ENCODE results near the gene TFCP2L1.

The TFCP2L1 gene

DNA sequence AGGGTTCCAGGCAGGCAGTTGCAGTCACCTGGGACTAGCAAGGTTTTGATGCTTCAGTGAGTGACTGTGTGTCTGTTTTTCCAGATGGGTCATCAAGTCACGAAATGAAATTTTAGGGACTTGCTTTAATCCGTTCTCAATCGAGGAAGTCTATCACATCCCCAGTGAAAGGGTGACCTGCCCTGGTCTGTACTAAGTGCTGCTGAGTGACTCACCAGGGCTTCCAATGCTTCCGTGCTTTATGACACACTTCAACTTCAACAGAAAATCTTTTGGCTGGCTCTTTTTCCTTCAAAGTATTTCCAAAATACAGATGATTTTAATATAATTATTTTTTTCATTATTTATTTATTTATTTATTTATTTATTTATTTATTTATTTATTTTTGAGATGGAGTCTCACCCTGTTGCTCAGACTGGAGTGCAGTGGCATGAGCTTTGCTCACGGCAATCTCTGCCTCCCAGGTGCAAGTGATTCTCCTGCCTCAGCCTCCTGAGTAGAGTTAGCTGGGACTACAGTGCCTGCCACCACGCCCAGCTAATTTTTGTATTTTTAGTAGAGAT is 18.4 kb downstream of the TFCP2L1 start:
- H3K36me3 ChIP-seq (ENCODE audit: insufficient read depth, low read length) = no peaks in the 10 kb centered on the region
- H3K27ac ChIP-seq = no peak overlapping the region
- no peak for TF ChIP-seq FOXP2 (optimal IDR thresholded peaks at IDR 0.05; ENCODE audit: control extremely low read depth, extremely low read length, insufficient read depth)
- no peak for TF ChIP-seq POLR2AphosphoS5 (IDR thresholded peaks at IDR 0.05; ENCODE audit: borderline replicate concordance, low read depth, low read length)
- no peak for TF ChIP-seq EZH2 (IDR thresholded peaks at IDR 0.05)
- no peaks in the 10 kb centered on the region for H3K9me3 ChIP-seq (ENCODE audit: low read depth, low read length)
- no peak overlapping the region for H3K4me3 ChIP-seq
- H3K9ac ChIP-seq (ENCODE audit: insufficient read length) = no peak overlapping the region
- no peak for DNase-seq (ENCODE audit: low read depth, low spot score)

DNA sequence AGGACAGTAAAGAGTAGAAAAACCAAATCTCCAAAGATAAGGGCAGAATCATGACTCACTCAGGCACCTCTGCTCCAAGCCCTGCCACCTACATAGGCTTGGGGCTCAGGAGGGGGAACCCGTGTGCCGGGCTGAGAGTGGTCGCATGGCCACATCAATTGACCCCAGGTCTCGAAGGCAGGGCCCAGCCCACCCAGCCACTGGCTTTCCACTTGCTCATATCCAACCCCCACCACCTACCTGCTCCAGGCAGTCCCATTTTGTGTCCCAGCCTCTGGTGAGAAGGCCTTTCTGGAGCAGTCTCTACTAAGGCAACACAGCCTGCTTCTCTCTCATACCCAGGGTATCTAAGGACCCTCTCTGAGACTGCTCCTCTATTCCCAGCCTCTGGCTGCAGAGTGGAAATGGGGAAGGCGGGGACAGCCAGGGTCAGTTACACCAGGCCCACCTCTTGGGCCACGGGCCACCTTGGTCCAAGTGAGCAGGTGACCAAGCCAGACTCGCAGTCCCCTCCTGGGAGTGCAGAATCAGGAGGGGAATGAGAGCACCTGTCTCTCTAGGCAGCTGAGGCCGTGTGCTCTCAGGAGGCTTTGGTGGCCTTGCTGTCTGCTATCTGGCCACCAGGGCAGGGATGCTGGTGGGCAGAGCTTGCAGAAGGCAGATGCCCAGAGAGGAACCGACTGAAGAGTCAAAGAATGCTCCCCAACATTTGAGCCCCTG is 20.8 kb downstream of the TFCP2L1 start:
- no peak for DNase-seq (ENCODE audit: low read depth, low spot score)
- Histone ChIP-seq H3K4me3 (no peak overlapping the region), H3K27ac (no peak overlapping the region), H3K9ac (ENCODE audit: insufficient read length) (no peak overlapping the region), H3K9me3 (ENCODE audit: low read depth, low read length) (no peaks in the 10 kb centered on the region), H3K36me3 (ENCODE audit: insufficient read depth, low read length) (no peaks in the 10 kb centered on the region)
- TF ChIP-seq FOXP2 (optimal IDR thresholded peaks at IDR 0.05; ENCODE audit: control extremely low read depth, extremely low read length, insufficient read depth) = no peak
- no peak for TF ChIP-seq POLR2AphosphoS5 (IDR thresholded peaks at IDR 0.05; ENCODE audit: borderline replicate concordance, low read depth, low read length)
- no peak for TF ChIP-seq EZH2 (IDR thresholded peaks at IDR 0.05)

DNA sequence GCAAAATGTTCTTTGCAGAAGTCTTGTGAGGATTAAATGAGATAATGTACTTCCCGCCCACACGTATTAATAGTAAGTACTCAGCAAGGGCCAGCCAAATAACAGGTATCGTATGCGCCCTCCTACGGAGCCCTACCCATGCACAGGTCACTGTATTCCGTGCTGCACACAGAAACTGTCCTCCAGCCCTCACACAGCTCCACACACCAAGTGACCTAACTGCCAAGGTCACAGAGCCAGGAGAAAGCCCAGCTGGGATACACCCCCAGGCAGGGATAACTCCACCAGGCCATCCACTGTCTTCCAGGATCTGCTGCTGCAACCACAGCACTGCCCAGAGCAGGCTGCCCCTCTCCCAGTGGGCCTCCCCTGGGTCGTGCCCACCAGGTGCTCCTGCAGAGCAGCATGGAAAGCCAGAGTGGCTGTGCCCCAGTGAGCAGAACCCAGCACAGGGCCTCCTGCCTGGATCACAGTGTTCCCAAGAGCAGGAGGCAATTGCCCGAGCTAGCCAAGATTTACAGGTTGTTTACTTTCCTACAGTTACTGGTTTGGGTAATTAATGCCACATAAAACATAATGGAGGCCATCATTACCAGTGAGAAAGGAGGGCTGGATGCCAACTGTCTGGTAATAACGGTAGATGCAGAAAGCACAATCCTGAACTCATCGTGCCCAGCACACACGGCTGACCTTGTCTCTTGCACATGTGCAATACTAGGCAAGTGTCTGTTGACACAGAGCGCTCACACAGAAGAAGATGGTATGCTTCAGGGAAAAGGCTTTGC is 24.4 kb downstream of the TFCP2L1 start:
- Histone ChIP-seq H3K27ac (no peak overlapping the region), H3K9me3 (ENCODE audit: low read depth, low read length) (no peaks in the 10 kb centered on the region), H3K4me3 (no peak overlapping the region), H3K36me3 (ENCODE audit: insufficient read depth, low read length) (no peaks in the 10 kb centered on the region), H3K9ac (ENCODE audit: insufficient read length) (no peak overlapping the region)
- DNase-seq (ENCODE audit: low read depth, low spot score) = no peak
- no peak for TF ChIP-seq EZH2 (IDR thresholded peaks at IDR 0.05)
- TF ChIP-seq FOXP2 (optimal IDR thresholded peaks at IDR 0.05; ENCODE audit: control extremely low read depth, extremely low read length, insufficient read depth) = no peak
- no peak for TF ChIP-seq POLR2AphosphoS5 (IDR thresholded peaks at IDR 0.05; ENCODE audit: borderline replicate concordance, low read depth, low read length)

DNA sequence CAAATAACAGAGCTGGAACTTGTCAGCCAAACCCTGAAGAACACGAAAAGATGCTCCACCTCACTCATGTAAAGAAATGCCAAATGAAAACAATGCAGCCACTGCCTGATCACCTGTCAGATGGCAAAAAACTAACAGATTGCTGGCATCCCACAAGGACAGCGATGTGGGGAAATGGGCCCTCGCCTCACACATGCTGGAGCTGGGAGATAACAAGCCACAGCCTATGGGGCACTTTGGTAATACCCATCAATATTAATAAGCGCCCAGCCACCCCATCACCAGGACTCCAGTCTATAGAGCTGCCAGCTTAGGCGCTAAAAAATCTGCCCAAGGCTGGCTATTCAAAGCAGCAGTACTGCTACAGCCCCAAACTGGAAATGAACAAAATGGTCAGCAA is 27.0 kb downstream of the TFCP2L1 start:
- no peak overlapping the region for H3K4me3 ChIP-seq
- H3K27ac ChIP-seq = no peak overlapping the region

DNA sequence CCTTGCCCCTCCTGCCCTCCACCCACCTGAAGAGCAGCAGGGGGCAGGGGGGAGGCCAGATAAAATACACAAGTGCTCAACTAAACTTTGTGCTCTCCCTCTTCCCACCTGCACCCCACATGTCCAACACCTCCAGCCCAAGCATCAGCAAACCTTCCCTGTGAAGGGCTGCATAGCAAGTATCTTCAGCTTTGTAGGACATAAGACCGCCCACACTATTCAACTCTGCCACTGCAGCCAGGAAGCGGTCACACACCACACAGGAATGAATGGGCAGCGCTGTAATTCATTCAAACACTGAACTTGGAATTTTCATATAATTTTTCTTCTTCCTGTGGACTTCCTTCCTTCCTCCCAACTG is 27.5 kb downstream of the TFCP2L1 start:
- no peak for TF ChIP-seq EZH2 (IDR thresholded peaks at IDR 0.05)
- no peak for TF ChIP-seq POLR2AphosphoS5 (IDR thresholded peaks at IDR 0.05; ENCODE audit: borderline replicate concordance, low read depth, low read length)
- no peak for TF ChIP-seq FOXP2 (optimal IDR thresholded peaks at IDR 0.05; ENCODE audit: control extremely low read depth, extremely low read length, insufficient read depth)
- Histone ChIP-seq H3K9ac (ENCODE audit: insufficient read length) (no peak overlapping the region), H3K36me3 (ENCODE audit: insufficient read depth, low read length) (no peaks in the 10 kb centered on the region), H3K9me3 (ENCODE audit: low read depth, low read length) (no peaks in the 10 kb centered on the region), H3K27ac (no peak overlapping the region), H3K4me3 (no peak overlapping the region)
- DNase-seq (ENCODE audit: low read depth, low spot score) = no peak

More for the DNA sequence above, 27.0 kb downstream of the TFCP2L1 start:
- no peak overlapping the region for H3K9ac ChIP-seq (ENCODE audit: insufficient read length)
- TF ChIP-seq POLR2AphosphoS5 (IDR thresholded peaks at IDR 0.05; ENCODE audit: borderline replicate concordance, low read depth, low read length) = no peak
- no peak for TF ChIP-seq EZH2 (IDR thresholded peaks at IDR 0.05)
- no peak for TF ChIP-seq FOXP2 (optimal IDR thresholded peaks at IDR 0.05; ENCODE audit: control extremely low read depth, extremely low read length, insufficient read depth)
- H3K9me3 ChIP-seq (ENCODE audit: low read depth, low read length) = no peaks in the 10 kb centered on the region
- no peak for DNase-seq (ENCODE audit: low read depth, low spot score)
- H3K36me3 ChIP-seq (ENCODE audit: insufficient read depth, low read length) = no peaks in the 10 kb centered on the region

DNA sequence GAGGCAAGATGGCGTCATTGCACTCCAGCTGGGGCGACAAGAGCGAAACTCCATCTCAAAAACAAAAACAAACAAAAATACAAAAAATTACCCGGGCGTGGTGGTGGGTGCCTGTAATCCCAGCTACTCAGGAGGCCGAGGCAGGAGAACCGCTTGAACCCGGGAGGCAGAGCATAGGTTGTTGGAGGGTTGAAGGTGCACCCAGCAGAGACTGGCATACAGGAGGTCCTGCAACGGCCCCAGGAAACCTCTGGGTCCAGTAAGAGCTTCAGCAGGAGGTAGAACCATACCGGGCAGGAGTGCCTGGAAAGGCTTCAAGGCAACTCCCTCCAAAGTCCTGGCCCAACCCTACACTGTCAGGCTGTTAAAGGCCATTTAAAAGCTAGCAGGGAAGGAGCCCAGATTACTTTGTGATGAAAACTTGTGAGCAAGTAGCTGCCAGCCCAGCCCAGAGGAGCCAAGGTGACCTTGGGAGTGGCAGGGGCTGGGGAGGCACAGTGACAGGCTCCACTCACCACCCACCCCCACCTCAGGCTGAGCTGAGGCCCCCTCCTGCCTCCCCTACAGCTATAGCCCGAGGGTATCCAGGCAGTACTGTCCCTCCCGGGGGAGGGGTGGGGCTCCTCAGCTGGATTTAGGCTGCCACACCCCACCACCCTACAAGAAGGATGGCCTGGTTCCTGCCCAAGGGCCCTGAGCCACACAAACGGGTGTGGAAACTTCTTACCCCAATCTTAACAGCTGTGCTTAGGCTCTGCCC is 28.1 kb downstream of the TFCP2L1 start:
- Histone ChIP-seq H3K4me3 (no peak overlapping the region), H3K9ac (ENCODE audit: insufficient read length) (no peak overlapping the region), H3K36me3 (ENCODE audit: insufficient read depth, low read length) (no peaks in the 10 kb centered on the region), H3K9me3 (ENCODE audit: low read depth, low read length) (no peaks in the 10 kb centered on the region), H3K27ac (no peak overlapping the region)
- no peak for TF ChIP-seq FOXP2 (optimal IDR thresholded peaks at IDR 0.05; ENCODE audit: control extremely low read depth, extremely low read length, insufficient read depth)
- no peak for TF ChIP-seq EZH2 (IDR thresholded peaks at IDR 0.05)
- TF ChIP-seq POLR2AphosphoS5 (IDR thresholded peaks at IDR 0.05; ENCODE audit: borderline replicate concordance, low read depth, low read length) = no peak
- no peak for DNase-seq (ENCODE audit: low read depth, low spot score)

DNA sequence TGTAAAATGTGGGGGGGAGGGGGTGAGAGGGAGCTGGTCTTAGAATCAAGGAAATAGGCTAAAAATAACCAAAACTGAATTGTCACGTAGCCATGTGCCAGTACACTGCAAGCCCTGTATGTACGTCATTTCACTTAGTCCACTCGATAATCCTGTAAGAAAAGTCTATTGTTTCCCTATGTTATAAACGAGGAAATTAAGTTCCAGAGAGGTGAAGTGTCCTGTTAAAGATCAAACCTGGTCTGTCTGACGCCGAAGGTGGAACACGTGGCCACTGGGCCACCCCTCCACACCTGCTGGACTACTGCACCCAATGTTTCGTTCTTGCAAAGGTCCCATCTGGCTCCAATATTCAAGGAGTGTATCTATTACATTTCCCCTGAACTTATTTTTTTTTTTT is 29.6 kb downstream of the TFCP2L1 start:
- TF ChIP-seq EZH2 (IDR thresholded peaks at IDR 0.05) = no peak
- no peak for TF ChIP-seq POLR2AphosphoS5 (IDR thresholded peaks at IDR 0.05; ENCODE audit: borderline replicate concordance, low read depth, low read length)
- TF ChIP-seq FOXP2 (optimal IDR thresholded peaks at IDR 0.05; ENCODE audit: control extremely low read depth, extremely low read length, insufficient read depth) = no peak
- Histone ChIP-seq H3K27ac (no peak overlapping the region), H3K9me3 (ENCODE audit: low read depth, low read length) (no peaks in the 10 kb centered on the region), H3K9ac (ENCODE audit: insufficient read length) (no peak overlapping the region), H3K4me3 (no peak overlapping the region), H3K36me3 (ENCODE audit: insufficient read depth, low read length) (no peaks in the 10 kb centered on the region)
- no peak for DNase-seq (ENCODE audit: low read depth, low spot score)

DNA sequence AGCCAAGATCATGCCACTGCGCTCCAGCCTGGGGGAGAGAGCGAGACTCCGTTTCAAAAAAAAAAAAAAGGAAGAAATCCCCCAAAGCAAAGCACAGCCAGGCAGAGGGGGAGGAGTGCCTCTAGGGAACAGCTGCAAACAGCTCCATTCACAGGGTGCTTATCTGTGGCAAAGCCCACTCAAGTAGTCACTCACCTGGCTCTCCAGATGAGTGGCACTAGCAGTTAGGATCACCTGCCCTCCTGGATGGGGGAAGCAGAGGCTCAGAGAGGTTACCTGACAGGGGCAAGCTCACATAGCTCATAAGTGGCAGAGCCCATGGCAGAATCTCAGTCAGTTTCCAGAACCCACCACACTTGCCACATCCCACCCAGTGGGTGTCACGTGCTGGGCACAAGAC is 30.3 kb downstream of the TFCP2L1 start:
- DNase-seq (ENCODE audit: low read depth, low spot score) = no peak
- H3K9ac ChIP-seq (ENCODE audit: insufficient read length) = no peak overlapping the region
- H3K27ac ChIP-seq = no peak overlapping the region
- no peak overlapping the region for H3K4me3 ChIP-seq
- no peaks in the 10 kb centered on the region for H3K9me3 ChIP-seq (ENCODE audit: low read depth, low read length)
- TF ChIP-seq EZH2 (IDR thresholded peaks at IDR 0.05) = no peak
- TF ChIP-seq FOXP2 (optimal IDR thresholded peaks at IDR 0.05; ENCODE audit: control extremely low read depth, extremely low read length, insufficient read depth) = no peak
- no peak for TF ChIP-seq POLR2AphosphoS5 (IDR thresholded peaks at IDR 0.05; ENCODE audit: borderline replicate concordance, low read depth, low read length)
- H3K36me3 ChIP-seq (ENCODE audit: insufficient read depth, low read length) = no peaks in the 10 kb centered on the region

Measured in SK-N-MC (cell line).